ENCODE data around the gene IL18R1. TPM values are rescaled to one million over a fixed set of nuclear protein-coding genes. Genes with fewer than 3 reads are reported as not detected.

IL18R1 gene
- total and polyA plus RNA-seq, 9 of the 15 experiments (the other 6 are each of a cell fraction or from before 2014, with no cell fraction given), result 0.55 to 10.0 (median 2.5) TPM

- TF ChIP-seq CUX1 (CRISPR knock-in tag; IDR thresholded peaks at IDR 0.05), result 0 out of 2 replicates have a peak, but pooled peaks have one; percentile 59
- TF ChIP-seq FOSL1 (tag; conservative IDR thresholded peaks at IDR 0.05), result peak; percentile 77
- peak in 1 of 2 experiments; percentile 34; a peak in 1 of 4 replicates for TF ChIP-seq RCOR1 (IDR thresholded peaks at IDR 0.05; ENCODE audit: borderline replicate concordance in 1 of 2, low read depth in 2 of 2, low read length in 2 of 2)
- TF ChIP-seq SMARCA4 (IDR thresholded peaks at IDR 0.05), result peak; percentile 36; the same call in 1 of the 2 replicates
- no peak for TF ChIP-seq SMARCA5 (IDR thresholded peaks at IDR 0.05)
- no peak for TF ChIP-seq NR2C1 (IDR thresholded peaks at IDR 0.05)
- TF ChIP-seq NR2C1 (tag; IDR thresholded peaks at IDR 0.05), result peak; percentile 29; the same call in 1 of the 2 replicates
- peak; percentile 60; the same call in 1 of the 2 replicates for TF ChIP-seq JUN (IDR thresholded peaks at IDR 0.05; ENCODE audit: borderline replicate concordance, low read depth, low read length)
- no peak for TF ChIP-seq JUN (CRISPR knock-in tag; IDR thresholded peaks at IDR 0.05; ENCODE audit: borderline replicate concordance)
- no peak for TF ChIP-seq FOS (IDR thresholded peaks at IDR 0.05; ENCODE audit: extremely low read depth, insufficient read length)
- no peak for TF ChIP-seq ARID2 (IDR thresholded peaks at IDR 0.05)
- TF ChIP-seq, protein P1, sequence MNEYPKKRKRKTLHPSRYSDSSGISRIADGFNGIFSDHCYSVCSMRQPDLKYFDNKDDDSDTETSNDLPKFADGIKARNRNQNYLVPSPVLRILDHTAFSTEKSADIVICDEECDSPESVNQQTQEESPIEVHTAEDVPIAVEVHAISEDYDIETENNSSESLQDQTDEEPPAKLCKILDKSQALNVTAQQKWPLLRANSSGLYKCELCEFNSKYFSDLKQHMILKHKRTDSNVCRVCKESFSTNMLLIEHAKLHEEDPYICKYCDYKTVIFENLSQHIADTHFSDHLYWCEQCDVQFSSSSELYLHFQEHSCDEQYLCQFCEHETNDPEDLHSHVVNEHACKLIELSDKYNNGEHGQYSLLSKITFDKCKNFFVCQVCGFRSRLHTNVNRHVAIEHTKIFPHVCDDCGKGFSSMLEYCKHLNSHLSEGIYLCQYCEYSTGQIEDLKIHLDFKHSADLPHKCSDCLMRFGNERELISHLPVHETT (CRISPR knock-in tag; conservative IDR thresholded peaks at IDR 0.05 in 1 of 2, IDR thresholded peaks at IDR 0.05 in 1 of 2), result peak in 1 of 2 experiments; percentile 56; a peak in 1 of 4 replicates
- TF ChIP-seq ZNF644 (tag; IDR thresholded peaks at IDR 0.05; ENCODE audit: low read depth), result no peak; the same call in 1 of the 2 replicates
- peak; percentile 47 to 72; a peak in 3 of 4 replicates for TF ChIP-seq KDM1A (IDR thresholded peaks at IDR 0.05)
- no peak for TF ChIP-seq ZC3H8 (IDR thresholded peaks at IDR 0.05)
- TF ChIP-seq, protein P2, sequence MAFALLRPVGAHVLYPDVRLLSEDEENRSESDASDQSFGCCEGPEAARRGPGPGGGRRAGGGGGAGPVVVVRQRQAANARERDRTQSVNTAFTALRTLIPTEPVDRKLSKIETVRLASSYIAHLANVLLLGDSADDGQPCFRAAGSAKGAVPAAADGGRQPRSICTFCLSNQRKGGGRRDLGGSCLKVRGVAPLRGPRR (CRISPR knock-in tag; IDR thresholded peaks at IDR 0.05), result no peak
- TF ChIP-seq MAFK (IDR thresholded peaks at IDR 0.05; ENCODE audit: low read length), result peak; percentile 42; the same call in 1 of the 2 replicates
- TF ChIP-seq SIN3B (IDR thresholded peaks at IDR 0.05; ENCODE audit: low read depth), result no peak
- peak; percentile 17 for TF ChIP-seq CCNT2 (IDR thresholded peaks at IDR 0.05; ENCODE audit: borderline replicate concordance, extremely low read depth, insufficient read length, low read depth, low read length)
- TF ChIP-seq ZNF316 (IDR thresholded peaks at IDR 0.05), result peak; percentile 78
- TF ChIP-seq DIDO1 (tag; IDR thresholded peaks at IDR 0.05; ENCODE audit: low read depth), result no peak
- TF ChIP-seq ZNF75A (CRISPR knock-in tag; IDR thresholded peaks at IDR 0.05), result no peak
Observed at GRCh38 chr2:102337481-102338386, 17.9 kb upstream of the IL18R1 start (continued).

Data from K562 (cell line).